Testis (tissue), 3 donors: ENCODE data around the gene GUCA2A. TPM values are rescaled to one million over a fixed set of nuclear protein-coding genes. Genes with fewer than 3 reads are reported as not detected.

Source experiments
- DNase-seq: peaks from one replicate; pipeline ENCODE4 v3.0.0-alpha.2; 2019
- H3K27ac ChIP-seq, 2 donors: fragments of 200-600 bp; sonication (generic); one replicate each; pipeline ENCODE4 v1.5.1; 2019
- H3K27me3 ChIP-seq: fragments of 200-600 bp; sonication (generic); one replicate; pipeline ENCODE4 v1.5.1; 2019
- H3K36me3 ChIP-seq: fragments of 200-600 bp; sonication (generic); one replicate; pipeline ENCODE4 v1.5.1; 2017; ENCODE audit warnings: low read depth; ENCODE audit errors: missing control alignments
- H3K4me1 ChIP-seq: fragments of 200-600 bp; sonication (generic); one replicate; pipeline ENCODE4 v1.5.1; 2019
- H3K4me3 ChIP-seq, 2 donors: fragments of 200-600 bp; sonication (generic); one replicate each; pipeline ENCODE4 v1.5.1; 2017 to 2019
- H3K9me3 ChIP-seq: fragments of 200-600 bp; sonication (generic); one replicate; pipeline ENCODE4 v1.5.1; 2017
- CTCF ChIP-seq, 3 experiments: fragments of 450-650 bp in 2 of 3; fragments of 200-600 bp in 1 of 3; sonication (generic) in 1 of 3; IDR thresholded peaks; one replicate each; pipeline ENCODE4 v1.5.1; 2016 to 2019; ENCODE audit warnings: antibody characterized with exemption in 3 of 3, mild to moderate bottlenecking in 2 of 3, moderate library complexity in 1 of 3
- POLR2A ChIP-seq: fragments of 450-650 bp; IDR thresholded peaks from one replicate; pipeline ENCODE4 v1.6.1; 2017; ENCODE audit warnings: antibody characterized with exemption, mild to moderate bottlenecking, moderate library complexity
- WGBS, 2 donors: methylation state at CpG; one replicate each; pipeline ENCODE4 v1.1.5; 2018; 5-methylcytosine and 5-hydroxymethylcytosine counted together
- intact Hi-C: fragments of 100-400 bp; cut with DNase I; formaldehyde crosslinking; loops from one replicate; pipeline ENCODE4 v1.15.1; 2023; ENCODE audit warnings: low total_unique reads
- polyA plus RNA-seq: library from polyadenylated mRNA; stranded (reverse); fragments of 350-450 nt; fragmentation: Illumina TruSeq; extraction: RNeasy Lipid Tissue Mini Kit (QIAGEN cat#74804); gene quantifications from one replicate; pipeline ENCODE4 v1.2.3, GENCODE V29; 2014; ENCODE audit warnings: low read depth, low replicate concordance; ENCODE audit not compliant: insufficient read depth
- total RNA-seq, 2 donors: library from RNA; depleted of rRNA; stranded (reverse); fragments of >200 nt; gene quantifications; one replicate each; pipeline ENCODE4 v1.2.3, GENCODE V29; 2016

The GUCA2A gene
- total and polyA plus RNA-seq, 3 donors from 2014 or later, result not detected

GRCh38 chr1:42146626-42147320 is 17.8 kb downstream of the GUCA2A start:
- TF ChIP-seq CTCF (IDR thresholded peaks at IDR 0.05), result peak; percentile 40 to 85 (median 82)
- TF ChIP-seq POLR2A, result no peak
- Histone ChIP-seq H3K4me1 (peaks cover 6% of the 10 kb centered on the region), H3K27me3 (no peaks in the 10 kb centered on the region), H3K27ac (no peak overlapping the region), H3K4me3 (no peak overlapping the region), H3K9me3 (no peaks in the 10 kb centered on the region), H3K36me3 (no peaks in the 10 kb centered on the region)
- intact Hi-C loops, result no loop called here
- DNase-seq, result peak; percentile 85
- 15 to 22% methylated on average over 16 to 19 of the region's 19 CpGs for WGBS, 2 donors

GRCh38 chr1:42145764-42146625 is 18.6 kb downstream of the GUCA2A start:
- WGBS, 2 donors, result 22 to 38% methylated on average over 33 to 40 of the region's 41 CpGs
- DNase-seq, result no peak
- no peaks in the 10 kb centered on the region for H3K9me3 ChIP-seq
- no peaks in the 10 kb centered on the region for H3K36me3 ChIP-seq
- intact Hi-C loops, result no loop called here
- H3K4me1 ChIP-seq, result peaks cover 6% of the 10 kb centered on the region
- TF ChIP-seq CTCF (IDR thresholded peaks at IDR 0.05), result no peak
- H3K4me3 ChIP-seq, result no peak overlapping the region
- H3K27ac ChIP-seq, result no peak overlapping the region
- no peaks in the 10 kb centered on the region for H3K27me3 ChIP-seq

- H3K4me3 ChIP-seq, result no peak overlapping the region
- H3K4me1 ChIP-seq, result peaks cover 6% of the 10 kb centered on the region
- H3K36me3 ChIP-seq, result no peaks in the 10 kb centered on the region
- TF ChIP-seq POLR2A (no peak), CTCF (IDR thresholded peaks at IDR 0.05) (no peak)
- no peaks in the 10 kb centered on the region for H3K27me3 ChIP-seq
- H3K9me3 ChIP-seq, result no peaks in the 10 kb centered on the region
- WGBS, 2 donors, result 57 to 58% methylated on average over 7 to 8 of the region's 8 CpGs
- H3K27ac ChIP-seq, result no peak overlapping the region
- no peak for DNase-seq
- intact Hi-C loops, result no loop called here
Observed at GRCh38 chr1:42145389-42145716, 19.2 kb downstream of the GUCA2A start.

- 76 to 77% methylated on average over 11 to 12 of the region's 12 CpGs for WGBS, 2 donors
- no peaks in the 10 kb centered on the region for H3K9me3 ChIP-seq
- no peaks in the 10 kb centered on the region for H3K27me3 ChIP-seq
- no peak overlapping the region for H3K27ac ChIP-seq
- no peak overlapping the region for H3K4me3 ChIP-seq
- DNase-seq, result no peak
- peaks cover 6% of the 10 kb centered on the region for H3K4me1 ChIP-seq
- intact Hi-C loops, result no loop called here
- TF ChIP-seq CTCF (IDR thresholded peaks at IDR 0.05) (no peak), POLR2A (no peak)
- no peaks in the 10 kb centered on the region for H3K36me3 ChIP-seq
Observed at GRCh38 chr1:42144711-42145388, 19.7 kb downstream of the GUCA2A start.
